HEK293 (cell line): ENCODE data around the gene LGALS4.

Experiments used
- GFI1B ChIP-seq: fragments of 450-650 bp; formaldehyde crosslinking; IDR thresholded peaks from 2 replicates; pipeline ENCODE4 v1.5.1; 2016; ENCODE audit warnings: missing biosample characterization, missing genetic modification characterization
- SALL2 ChIP-seq: fragments of 450-650 bp; formaldehyde crosslinking; IDR thresholded peaks from 2 replicates; pipeline ENCODE4 v1.5.0; 2017; ENCODE audit warnings: missing biosample characterization, mild to moderate bottlenecking, missing genetic modification characterization, borderline replicate concordance
- TCF7L2 ChIP-seq: IDR thresholded peaks from 2 replicates; pipeline ENCODE4 v1.6.1; 2011; ENCODE audit warnings: low read depth, mild to moderate bottlenecking, inconsistent platforms, low read length, moderate library complexity, borderline replicate concordance
- ZEB2 ChIP-seq: fragments of 450-650 bp; formaldehyde crosslinking; IDR thresholded peaks from 2 replicates; pipeline ENCODE4 v1.5.1; 2016; ENCODE audit warnings: missing biosample characterization, missing genetic modification characterization
- ZNF274 ChIP-seq, 2 experiments: fragments of 200-500 bp in 1 of 2; fragments of 450-650 bp in 1 of 2; sonication (Bioruptor generic) in 1 of 2; formaldehyde crosslinking in 1 of 2; IDR thresholded peaks; 2 replicates each; pipeline versions ENCODE4 v1.5.1 to v1.6.1; 2014 to 2016; ENCODE audit warnings: borderline replicate concordance in 1 of 2, inconsistent platforms in 1 of 2, low read length in 1 of 2, missing biosample characterization in 1 of 2, missing genetic modification characterization in 1 of 2
- ZNF311 ChIP-seq: fragments of 450-650 bp; formaldehyde crosslinking; IDR thresholded peaks from 2 replicates; pipeline ENCODE4 v1.5.1; 2017; ENCODE audit warnings: missing biosample characterization, missing genetic modification characterization, borderline replicate concordance
- ZNF341 ChIP-seq: fragments of 450-650 bp; formaldehyde crosslinking; IDR thresholded peaks from 2 replicates; pipeline ENCODE4; 2016; ENCODE audit warnings: low read depth, missing biosample characterization, missing genetic modification characterization
- ZNF473 ChIP-seq: fragments of 450-650 bp; formaldehyde crosslinking; IDR thresholded peaks from 2 replicates; pipeline ENCODE4 v1.5.1; 2017; ENCODE audit warnings: missing biosample characterization, missing genetic modification characterization
- ZNF555 ChIP-seq: fragments of 450-650 bp; formaldehyde crosslinking; conservative IDR thresholded peaks from 2 replicates; pipeline ENCODE4 v1.5.1; 2017; ENCODE audit warnings: missing biosample characterization, mild to moderate bottlenecking, missing genetic modification characterization, inconsistent platforms
- ZNF629 ChIP-seq: fragments of 450-650 bp; formaldehyde crosslinking; IDR thresholded peaks from 2 replicates; pipeline ENCODE4 v1.5.1; 2017; ENCODE audit warnings: missing biosample characterization, missing genetic modification characterization
- ZNF660 ChIP-seq: fragments of 450-650 bp; IDR thresholded peaks from 2 replicates; pipeline ENCODE4 v1.5.1; 2018; ENCODE audit warnings: missing biosample characterization, mild to moderate bottlenecking, missing genetic modification characterization
- TF ChIP-seq, protein P1 (sequence below): fragments of 450-650 bp; formaldehyde crosslinking; IDR thresholded peaks from 2 replicates; pipeline ENCODE4 v1.5.1; 2016; ENCODE audit warnings: missing biosample characterization, missing genetic modification characterization
- TF ChIP-seq, protein P2 (sequence below): fragments of 450-650 bp; formaldehyde crosslinking; IDR thresholded peaks from 2 replicates; pipeline ENCODE4 v1.5.1; 2016; ENCODE audit warnings: missing biosample characterization, missing genetic modification characterization
- TF ChIP-seq, protein P3 (sequence below): fragments of 450-650 bp; formaldehyde crosslinking; IDR thresholded peaks from 2 replicates; pipeline ENCODE4 v1.5.1; 2016; ENCODE audit warnings: missing biosample characterization, missing genetic modification characterization

DNA sequence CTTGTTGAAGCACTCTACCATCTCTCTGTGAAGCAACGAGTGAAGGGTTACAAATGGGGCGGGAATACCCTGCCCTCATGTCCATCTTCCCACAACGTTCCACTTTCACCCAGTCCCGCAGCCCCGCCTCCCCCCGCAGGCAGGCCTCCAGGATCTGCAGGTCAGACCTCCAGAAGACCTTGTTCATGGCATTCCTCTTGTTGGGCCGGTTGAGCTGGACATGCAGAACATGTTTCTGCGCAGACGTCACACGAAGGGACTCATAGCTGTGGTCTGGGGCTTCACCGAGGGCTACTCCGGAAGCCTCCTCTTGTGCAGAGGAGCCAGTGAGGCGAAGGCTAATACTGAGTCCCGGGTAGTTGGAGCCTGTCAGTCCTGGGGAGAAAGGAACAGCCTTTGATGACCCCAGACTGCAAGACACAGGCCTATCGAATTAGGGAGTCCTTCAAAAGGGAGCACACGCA lies 18.4 kb upstream of the LGALS4 start:
- TF ChIP-seq GFI1B (tag by site-specific recombination) (no peak), ZNF311 (tag by site-specific recombination) (no peak), ZNF660 (tag by site-specific recombination) (no peak), ZNF555 (no peak), ZNF629 (no peak), ZEB2 (no peak), ZNF274 (IDR thresholded peaks at IDR 0.05; ENCODE audit: low read length) (no peak), ZNF274 (tag by site-specific recombination; IDR thresholded peaks at IDR 0.05; ENCODE audit: borderline replicate concordance) (no peak), SALL2 (tag by site-specific recombination) (no peak), ZNF341 (tag by site-specific recombination) (no peak), ZNF473 (tag by site-specific recombination) (no peak), TCF7L2 (no peak)
- TF ChIP-seq, protein P1, sequence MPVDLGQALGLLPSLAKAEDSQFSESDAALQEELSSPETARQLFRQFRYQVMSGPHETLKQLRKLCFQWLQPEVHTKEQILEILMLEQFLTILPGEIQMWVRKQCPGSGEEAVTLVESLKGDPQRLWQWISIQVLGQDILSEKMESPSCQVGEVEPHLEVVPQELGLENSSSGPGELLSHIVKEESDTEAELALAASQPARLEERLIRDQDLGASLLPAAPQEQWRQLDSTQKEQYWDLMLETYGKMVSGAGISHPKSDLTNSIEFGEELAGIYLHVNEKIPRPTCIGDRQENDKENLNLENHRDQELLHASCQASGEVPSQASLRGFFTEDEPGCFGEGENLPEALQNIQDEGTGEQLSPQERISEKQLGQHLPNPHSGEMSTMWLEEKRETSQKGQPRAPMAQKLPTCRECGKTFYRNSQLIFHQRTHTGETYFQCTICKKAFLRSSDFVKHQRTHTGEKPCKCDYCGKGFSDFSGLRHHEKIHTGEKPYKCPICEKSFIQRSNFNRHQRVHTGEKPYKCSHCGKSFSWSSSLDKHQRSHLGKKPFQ: no peak
- TF ChIP-seq, protein P2, sequence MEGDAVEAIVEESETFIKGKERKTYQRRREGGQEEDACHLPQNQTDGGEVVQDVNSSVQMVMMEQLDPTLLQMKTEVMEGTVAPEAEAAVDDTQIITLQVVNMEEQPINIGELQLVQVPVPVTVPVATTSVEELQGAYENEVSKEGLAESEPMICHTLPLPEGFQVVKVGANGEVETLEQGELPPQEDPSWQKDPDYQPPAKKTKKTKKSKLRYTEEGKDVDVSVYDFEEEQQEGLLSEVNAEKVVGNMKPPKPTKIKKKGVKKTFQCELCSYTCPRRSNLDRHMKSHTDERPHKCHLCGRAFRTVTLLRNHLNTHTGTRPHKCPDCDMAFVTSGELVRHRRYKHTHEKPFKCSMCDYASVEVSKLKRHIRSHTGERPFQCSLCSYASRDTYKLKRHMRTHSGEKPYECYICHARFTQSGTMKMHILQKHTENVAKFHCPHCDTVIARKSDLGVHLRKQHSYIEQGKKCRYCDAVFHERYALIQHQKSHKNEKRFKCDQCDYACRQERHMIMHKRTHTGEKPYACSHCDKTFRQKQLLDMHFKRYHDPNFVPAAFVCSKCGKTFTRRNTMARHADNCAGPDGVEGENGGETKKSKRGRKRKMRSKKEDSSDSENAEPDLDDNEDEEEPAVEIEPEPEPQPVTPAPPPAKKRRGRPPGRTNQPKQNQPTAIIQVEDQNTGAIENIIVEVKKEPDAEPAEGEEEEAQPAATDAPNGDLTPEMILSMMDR (tag by site-specific recombination): no peak
- TF ChIP-seq, protein P3, sequence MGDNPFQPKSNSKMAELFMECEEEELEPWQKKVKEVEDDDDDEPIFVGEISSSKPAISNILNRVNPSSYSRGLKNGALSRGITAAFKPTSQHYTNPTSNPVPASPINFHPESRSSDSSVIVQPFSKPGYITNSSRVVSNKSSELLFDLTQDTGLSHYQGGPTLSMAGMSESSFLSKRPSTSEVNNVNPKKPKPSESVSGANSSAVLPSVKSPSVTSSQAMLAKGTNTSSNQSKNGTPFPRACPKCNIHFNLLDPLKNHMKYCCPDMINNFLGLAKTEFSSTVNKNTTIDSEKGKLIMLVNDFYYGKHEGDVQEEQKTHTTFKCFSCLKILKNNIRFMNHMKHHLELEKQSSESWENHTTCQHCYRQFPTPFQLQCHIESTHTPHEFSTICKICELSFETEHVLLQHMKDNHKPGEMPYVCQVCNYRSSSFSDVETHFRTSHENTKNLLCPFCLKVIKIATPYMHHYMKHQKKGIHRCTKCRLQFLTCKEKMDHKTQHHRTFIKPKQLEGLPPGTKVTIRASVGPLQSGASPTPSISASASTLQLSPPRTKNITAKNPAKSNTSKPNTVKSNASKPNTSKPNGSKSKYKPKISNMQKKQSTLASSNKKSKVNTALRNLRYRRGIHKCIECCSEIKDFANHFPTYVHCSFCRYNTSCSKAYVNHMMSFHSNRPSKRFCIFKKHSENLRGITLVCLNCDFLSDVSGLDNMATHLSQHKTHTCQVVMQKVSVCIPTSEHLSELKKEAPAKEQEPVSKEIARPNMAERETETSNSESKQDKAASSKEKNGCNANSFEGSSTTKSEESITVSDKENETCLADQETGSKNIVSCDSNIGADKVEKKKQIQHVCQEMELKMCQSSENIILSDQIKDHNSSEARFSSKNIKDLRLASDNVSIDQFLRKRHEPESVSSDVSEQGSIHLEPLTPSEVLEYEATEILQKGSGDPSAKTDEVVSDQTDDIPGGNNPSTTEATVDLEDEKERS (tag by site-specific recombination): no peak
